Hepatocyte (in vitro differentiated cells): ENCODE measurements around the gene PHLDA3. TPM values are rescaled to one million over a fixed set of nuclear protein-coding genes. Genes with fewer than 3 reads are reported as not detected.

ENCODE experiments used
- DNase-seq: peaks from one replicate; pipeline ENCODE4 v3.0.0-alpha.2; 2016; ENCODE audit warnings: low spot score
- H2AFZ ChIP-seq: fragments of 200-600 bp; sonication (generic); 2 replicates; pipeline ENCODE4 v1.6.0; 2016; ENCODE audit warnings: antibody characterized with exemption, mild to moderate bottlenecking
- H3K27ac ChIP-seq: fragments of 200-600 bp; sonication (generic); 2 replicates; pipeline ENCODE4 v1.5.1; 2016; ENCODE audit warnings: mild to moderate bottlenecking
- H3K27me3 ChIP-seq: fragments of 200-600 bp; sonication (generic); 2 replicates; pipeline ENCODE4 v1.6.1; 2016
- H3K36me3 ChIP-seq: fragments of 200-600 bp; sonication (generic); replicated peaks from 2 replicates; pipeline ENCODE4 v1.5.1; 2016; ENCODE audit warnings: low read depth; ENCODE audit not compliant: insufficient read depth
- H3K4me1 ChIP-seq: fragments of 200-600 bp; sonication (generic); 2 replicates; pipeline ENCODE4 v1.5.1; 2016; ENCODE audit warnings: mild to moderate bottlenecking, moderate library complexity; ENCODE audit not compliant: insufficient read depth
- H3K4me2 ChIP-seq: fragments of 200-600 bp; sonication (generic); 2 replicates; pipeline ENCODE4 v1.6.0; 2016
- H3K4me3 ChIP-seq: fragments of 200-600 bp; sonication (generic); 2 replicates; pipeline ENCODE4 v1.5.1; 2016; ENCODE audit warnings: mild to moderate bottlenecking
- H3K79me2 ChIP-seq: fragments of 200-600 bp; sonication (generic); 2 replicates; pipeline ENCODE4 v1.6.0; 2017; ENCODE audit warnings: mild to moderate bottlenecking
- H3K9me2 ChIP-seq: fragments of 200-600 bp; sonication (generic); replicated peaks from 2 replicates; pipeline ENCODE4 v1.6.0; 2017; ENCODE audit warnings: mild to moderate bottlenecking; ENCODE audit not compliant: insufficient read depth
- H3K9me3 ChIP-seq: fragments of 200-600 bp; sonication (generic); 2 replicates; pipeline ENCODE4 v1.5.1; 2016; ENCODE audit warnings: low read depth, mild to moderate bottlenecking
- H4K20me1 ChIP-seq: fragments of 200-600 bp; sonication (generic); 2 replicates; pipeline ENCODE4 v1.6.0; 2016; ENCODE audit warnings: mild to moderate bottlenecking; ENCODE audit not compliant: insufficient read depth, poor library complexity, severe bottlenecking
- CTCF ChIP-seq: fragments of 200-600 bp; sonication (generic); IDR thresholded peaks from 2 replicates; pipeline ENCODE4 v1.5.1; 2016; ENCODE audit warnings: antibody characterized with exemption, mild to moderate bottlenecking; ENCODE audit not compliant: poor library complexity
- EZH2 ChIP-seq: fragments of 200-600 bp; sonication (generic); IDR thresholded peaks from 2 replicates; pipeline ENCODE4 v1.6.1; 2016; ENCODE audit warnings: antibody characterized with exemption, mild to moderate bottlenecking, borderline replicate concordance
- EZH2phosphoT487 ChIP-seq: fragments of 200-600 bp; sonication (generic); IDR thresholded peaks from one replicate; pipeline ENCODE4 v1.6.1; 2018; ENCODE audit warnings: antibody characterized with exemption, mild to moderate bottlenecking, low read depth, moderate library complexity; ENCODE audit not compliant: unreplicated experiment, severe bottlenecking
- WGBS: methylation state at CpG from one replicate; pipeline ENCODE4 v1.1.6; 2016; ENCODE audit warnings: low lambda C conversion rate; ENCODE audit errors: missing lambda C conversion rate; 5-methylcytosine and 5-hydroxymethylcytosine counted together
- polyA plus RNA-seq: library from polyadenylated mRNA; unstranded; fragments of >200 nt; fragmentation: Nextera tagmentation; extraction: Ambion mirVana; gene quantifications from 2 replicates; pipeline ENCODE4 v1.2.1, GENCODE V29; 2016
- total RNA-seq: library from RNA; depleted of rRNA; stranded (reverse); fragments of >200 nt; gene quantifications from 2 replicates; pipeline ENCODE4 v1.2.3, GENCODE V29; 2014

Gene PHLDA3
- total and polyA plus RNA-seq, 2 experiments from 2014 or later = 30.2 to 62.9 TPM

GRCh38 chr1:201433609-201434008, 35.4 kb downstream of the PHLDA3 start:
- Histone ChIP-seq H3K9me2 (no peaks in the 10 kb centered on the region), H4K20me1 (no peaks in the 10 kb centered on the region), H3K4me2 (no peak overlapping the region), H3K27me3 (no peaks in the 10 kb centered on the region), H3K4me3 (no peak overlapping the region), H3K79me2 (no peaks in the 10 kb centered on the region), H3K36me3 (no peaks in the 10 kb centered on the region), H3K27ac (no peak overlapping the region), H3K9me3 (no peaks in the 10 kb centered on the region), H2AFZ (no peak overlapping the region), H3K4me1 (peaks cover 5% of the 10 kb centered on the region)
- no peak for DNase-seq
- TF ChIP-seq EZH2phosphoT487 (no peak), CTCF (no peak), EZH2 (no peak)
- WGBS = 87% methylated on average over 6 of the region's 6 CpGs

GRCh38 chr1:201430776-201431175, 38.2 kb downstream of the PHLDA3 start:
- Histone ChIP-seq H3K36me3 (no peaks in the 10 kb centered on the region), H3K4me1 (peaks cover under 1% of the 10 kb centered on the region), H2AFZ (no peak overlapping the region), H3K79me2 (no peaks in the 10 kb centered on the region), H3K27ac (no peak overlapping the region), H3K9me3 (no peaks in the 10 kb centered on the region), H3K4me3 (no peak overlapping the region), H4K20me1 (no peaks in the 10 kb centered on the region), H3K4me2 (no peak overlapping the region), H3K27me3 (no peaks in the 10 kb centered on the region), H3K9me2 (no peaks in the 10 kb centered on the region)
- 89% methylated on average over 4 of the region's 4 CpGs for WGBS
- DNase-seq = no peak
- TF ChIP-seq EZH2phosphoT487 = no peak
- no peak for TF ChIP-seq EZH2
- TF ChIP-seq CTCF = no peak

GRCh38 chr1:201429736-201430501, 39.1 kb downstream of the PHLDA3 start:
- no peak for TF ChIP-seq EZH2
- no peak for TF ChIP-seq EZH2phosphoT487
- TF ChIP-seq CTCF = no peak
- whole genome bisulfite sequencing = 92% methylated on average over 18 of the region's 18 CpGs

More at GRCh38 chr1:201429736-201430501, 39.1 kb downstream of the PHLDA3 start:
- Histone ChIP-seq H3K36me3 (no peaks in the 10 kb centered on the region), H2AFZ (no peak overlapping the region), H3K79me2 (no peaks in the 10 kb centered on the region), H3K9me2 (no peaks in the 10 kb centered on the region), H3K27me3 (no peaks in the 10 kb centered on the region), H3K4me1 (no peaks in the 10 kb centered on the region), H3K27ac (no peak overlapping the region), H3K9me3 (no peaks in the 10 kb centered on the region), H3K4me3 (no peak overlapping the region), H4K20me1 (no peaks in the 10 kb centered on the region), H3K4me2 (no peak overlapping the region)
- DNase-seq = no peak
